ENCODE results near the gene NANOS2.
"Not testable (repeated sequence)": the region's sequence is repeated elsewhere in the genome, so short reads cannot be mapped to it uniquely, and the experiment has no call there.

Gene NANOS2

DNA sequence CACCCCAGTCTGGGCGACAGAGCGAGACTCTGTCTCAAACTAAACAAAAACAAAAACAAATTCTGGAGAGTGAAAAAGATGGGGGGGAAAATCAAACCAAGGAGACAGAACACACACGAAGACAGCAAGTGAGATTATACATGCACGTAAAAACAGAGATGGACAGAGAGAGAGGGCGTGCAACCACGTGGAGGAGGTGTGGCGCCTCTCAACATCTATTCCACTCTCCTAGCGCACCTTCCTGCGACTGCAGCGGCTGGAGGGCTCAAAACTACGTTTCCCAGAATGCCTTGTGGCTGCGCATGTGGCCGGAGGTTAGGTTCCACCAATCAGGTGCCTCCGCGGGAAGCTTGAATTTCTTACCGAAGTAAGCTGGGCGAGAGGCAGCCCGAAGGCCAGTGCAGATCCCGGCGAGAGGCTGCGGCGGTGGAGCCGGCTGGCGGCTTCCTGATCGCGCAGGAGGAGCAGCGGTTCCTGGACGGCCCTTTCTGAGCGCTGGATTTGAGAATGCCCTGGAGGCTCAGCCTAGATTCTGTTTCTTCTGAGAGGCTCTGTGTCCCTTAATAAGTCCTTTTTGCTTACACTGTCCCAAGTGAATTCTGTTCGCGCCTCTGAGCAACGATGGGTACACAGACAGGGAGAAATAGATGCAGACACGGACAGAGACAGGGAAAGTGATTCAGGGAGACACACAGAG is 13.1 kb upstream of the NANOS2 start:
- DNase-seq, result peak; percentile 88

GRCh38 chr19:45924891-45925447 is 10.4 kb upstream of the NANOS2 start:
- DNase-seq, result no peak

GRCh38 chr19:45922281-45922680 is 7.7 kb upstream of the NANOS2 start:
- no peak for DNase-seq

- no peak for DNase-seq
Observed at GRCh38 chr19:45920458-45920857, 5.9 kb upstream of the NANOS2 start.

DNA sequence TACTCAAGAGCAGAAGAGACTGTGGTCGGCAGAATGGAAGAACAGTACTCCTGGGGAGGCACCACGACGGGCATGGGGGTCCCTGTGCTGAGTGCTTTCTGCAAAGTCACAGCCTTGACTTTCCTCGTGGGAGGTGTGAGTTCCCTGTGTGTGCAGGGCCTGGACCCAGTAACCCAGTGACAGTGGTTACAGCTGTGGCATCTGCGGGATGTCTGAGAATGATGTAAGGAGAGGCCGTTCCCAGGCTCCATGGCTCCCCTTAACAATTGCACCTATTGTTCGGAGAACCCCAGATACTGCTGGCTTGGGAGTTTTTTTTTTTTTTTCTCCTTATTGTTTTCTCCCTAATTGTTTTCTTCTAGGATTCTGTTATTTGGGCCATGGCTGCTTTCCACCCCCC is 5.1 kb upstream of the NANOS2 start:
- DNase-seq, result no peak

DNA sequence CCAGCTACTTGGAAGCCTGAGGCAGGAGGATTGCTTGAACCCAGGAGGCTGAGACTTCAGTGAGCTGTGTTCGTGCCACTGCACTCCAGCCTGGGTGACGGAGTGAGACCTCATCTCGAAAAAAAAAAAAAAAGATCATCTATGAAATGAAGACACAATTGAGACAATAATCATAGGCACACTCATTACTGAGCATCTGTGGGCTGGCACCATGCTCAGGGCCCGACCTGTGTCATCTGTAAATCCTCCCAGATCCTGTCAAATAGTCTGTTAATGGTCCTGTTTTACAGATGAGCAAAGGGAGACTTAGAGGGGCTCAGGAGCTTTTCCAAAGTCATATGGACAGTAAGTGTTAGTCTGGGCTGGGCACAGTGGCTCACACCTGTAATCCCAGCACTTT is 4.1 kb upstream of the NANOS2 start:
- DNase-seq, result no peak

DNA sequence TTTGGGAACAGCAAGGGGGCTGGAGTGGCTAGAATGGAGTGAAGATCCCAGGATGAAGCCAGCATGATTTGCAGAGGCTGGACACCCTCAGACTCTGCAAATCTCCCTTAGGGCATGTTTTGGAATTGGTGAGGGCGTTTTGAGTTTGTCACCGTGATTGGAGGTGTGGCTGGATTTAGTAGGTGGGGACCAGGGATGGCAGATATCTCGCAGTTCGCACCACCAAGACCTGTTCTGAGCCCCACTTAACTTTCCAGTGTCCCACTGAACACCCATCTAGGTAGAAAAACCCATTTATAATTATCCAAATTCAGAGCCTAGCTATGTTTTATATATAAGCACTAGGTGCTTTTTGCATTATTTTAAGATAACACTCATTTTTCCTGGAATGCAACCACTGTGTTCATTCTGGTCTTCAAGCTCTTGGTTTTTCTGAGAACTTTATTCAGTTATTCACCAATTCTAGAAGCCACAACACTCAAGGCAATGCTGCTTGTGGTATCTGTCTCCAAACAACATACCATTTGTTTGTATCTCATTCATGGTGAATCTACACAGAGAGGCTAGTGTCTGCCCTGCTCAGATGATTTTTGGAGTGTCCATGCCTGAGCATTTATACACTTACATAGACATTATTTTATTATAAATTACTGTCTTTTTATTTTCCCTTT is 3.0 kb upstream of the NANOS2 start:
- no peak for DNase-seq

GRCh38 chr19:45911291-45911690 is 3.3 kb downstream of the NANOS2 start:
- no peak for DNase-seq

DNA sequence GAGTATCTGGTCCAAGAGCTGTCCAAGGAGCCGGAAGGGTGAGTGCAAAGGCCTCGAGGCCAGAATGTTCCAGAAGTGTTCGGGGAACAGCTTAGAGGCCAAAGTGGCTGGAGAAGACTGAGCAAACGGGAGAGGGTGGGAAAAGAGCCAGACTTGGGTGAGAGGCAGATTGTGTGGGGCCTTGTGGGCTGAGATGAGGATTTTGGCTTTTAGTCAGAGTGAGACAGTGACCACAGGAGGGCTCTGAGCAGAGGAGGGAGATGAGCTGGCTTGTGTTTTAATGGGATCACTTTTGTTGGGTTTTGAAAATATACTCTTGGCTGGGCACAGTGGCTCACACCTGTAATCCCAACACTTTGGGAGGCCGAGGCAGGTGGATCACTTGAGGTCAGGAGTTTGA is 5.6 kb downstream of the NANOS2 start:
- DNase-seq, result no peak

- DNase-seq, result no peak
Observed at GRCh38 chr19:45906221-45906620, 8.4 kb downstream of the NANOS2 start.

DNA sequence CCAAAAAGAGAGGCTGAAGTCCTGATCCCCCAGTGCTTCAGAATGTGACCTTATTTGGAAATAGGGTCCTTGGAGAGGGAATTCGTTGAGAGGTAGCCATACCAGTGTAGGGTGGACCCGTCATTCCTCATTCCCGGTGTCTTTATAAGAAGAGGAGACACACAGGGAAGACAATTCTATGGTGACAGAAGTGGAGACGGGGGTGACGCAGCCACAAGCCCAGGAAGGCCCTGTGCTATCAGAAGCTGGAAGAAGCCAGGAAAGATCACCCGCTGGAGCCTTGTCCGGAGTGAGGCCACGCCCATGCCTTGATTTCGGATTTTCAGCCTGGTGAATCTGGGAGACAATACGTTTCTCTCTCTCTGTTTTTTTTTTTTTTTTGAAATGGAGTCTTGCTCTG is 9.6 kb downstream of the NANOS2 start:
- DNase-seq, result no peak

DNA sequence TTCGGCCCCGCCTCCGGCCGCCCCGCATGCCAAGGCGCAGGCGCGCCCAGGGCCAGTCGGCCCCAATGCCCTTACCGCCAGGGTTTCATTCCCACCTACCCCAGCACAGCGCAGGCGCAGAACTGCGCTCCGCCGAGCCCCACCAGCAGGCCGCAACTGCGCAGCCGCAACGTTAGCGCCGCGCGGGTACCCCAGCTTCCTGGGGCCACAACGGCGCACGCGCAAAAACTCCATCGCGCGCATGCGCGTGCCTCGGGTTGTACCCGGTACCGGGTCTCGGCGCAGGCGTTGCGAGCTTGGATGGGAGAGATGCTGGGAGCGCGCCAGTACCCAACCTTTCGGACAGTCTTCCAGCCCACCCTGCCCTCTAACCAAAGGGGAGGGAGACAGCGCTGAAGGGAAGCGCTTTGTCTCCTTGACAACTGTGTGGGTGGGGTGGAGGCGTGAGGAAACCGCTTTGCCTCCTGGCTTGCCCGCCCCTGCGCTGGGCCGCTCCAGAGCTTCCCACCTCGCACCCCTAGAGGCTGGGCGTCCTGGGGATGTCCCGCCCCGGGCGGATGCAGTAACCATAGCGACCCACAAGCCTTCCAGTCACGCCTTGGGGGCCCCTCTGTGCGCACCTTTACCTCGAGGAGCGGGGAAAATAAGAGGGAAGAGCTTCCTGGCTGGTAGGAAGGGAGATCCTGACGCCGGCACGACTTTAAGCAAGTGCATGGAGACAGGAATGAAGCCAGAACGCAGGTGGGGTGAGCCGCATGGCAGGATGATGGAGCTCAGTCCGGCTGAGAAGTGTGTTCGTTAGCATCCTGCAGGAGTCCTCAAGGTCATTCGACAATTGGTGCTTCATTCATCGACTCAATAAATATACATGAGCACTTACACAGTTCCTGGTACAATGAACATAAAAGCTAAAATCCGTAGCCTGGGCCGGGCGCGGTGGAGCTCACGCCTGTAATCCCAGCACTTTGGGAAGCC is 11.6 kb downstream of the NANOS2 start:
- peak; percentile 99 for DNase-seq

GRCh38 chr19:45901912-45902650 is 12.5 kb downstream of the NANOS2 start, which contains the start of gene MYPOP:
Gene MYPOP (minus strand): TSS chr19:45902613. CDS start chr19:45901773, 840 bp downstream.
- no peak for DNase-seq

GRCh38 chr19:45901432-45901911 is 13.1 kb downstream of the NANOS2 start:
- DNase-seq, result no peak

DNA sequence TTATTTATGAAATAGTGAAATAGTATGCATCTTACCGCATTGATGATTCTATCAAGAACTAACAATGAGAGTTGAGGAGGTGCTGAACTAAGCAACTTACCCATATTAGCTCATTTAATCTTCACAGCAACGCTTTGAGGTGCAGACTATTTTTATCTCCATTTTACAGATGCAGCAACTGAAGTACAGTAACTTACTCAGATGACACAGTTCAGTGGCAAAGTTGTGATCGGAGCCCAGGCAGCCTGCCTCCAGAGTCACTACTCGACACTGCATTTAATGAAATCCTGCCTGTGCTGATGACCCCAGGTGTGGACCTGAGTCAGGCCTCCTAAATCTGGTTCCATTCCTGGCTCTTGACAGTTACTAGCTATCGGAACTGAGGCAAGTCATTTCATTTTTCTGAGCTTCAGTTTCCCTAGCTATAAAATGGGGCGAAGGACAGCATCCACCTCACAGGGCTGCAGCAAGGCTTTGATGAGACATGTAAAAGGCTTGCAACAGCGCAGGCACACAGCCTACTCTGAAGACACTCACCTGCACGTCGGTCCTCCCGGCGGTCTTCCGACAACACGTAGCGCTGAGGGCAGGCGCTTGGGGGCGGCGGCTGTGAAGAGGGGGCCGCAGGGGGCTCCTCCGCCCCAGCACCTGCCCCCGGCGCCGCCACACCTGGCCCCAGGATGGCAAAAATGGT is 13.7 kb downstream of the NANOS2 start:
- no peak for DNase-seq

DNA sequence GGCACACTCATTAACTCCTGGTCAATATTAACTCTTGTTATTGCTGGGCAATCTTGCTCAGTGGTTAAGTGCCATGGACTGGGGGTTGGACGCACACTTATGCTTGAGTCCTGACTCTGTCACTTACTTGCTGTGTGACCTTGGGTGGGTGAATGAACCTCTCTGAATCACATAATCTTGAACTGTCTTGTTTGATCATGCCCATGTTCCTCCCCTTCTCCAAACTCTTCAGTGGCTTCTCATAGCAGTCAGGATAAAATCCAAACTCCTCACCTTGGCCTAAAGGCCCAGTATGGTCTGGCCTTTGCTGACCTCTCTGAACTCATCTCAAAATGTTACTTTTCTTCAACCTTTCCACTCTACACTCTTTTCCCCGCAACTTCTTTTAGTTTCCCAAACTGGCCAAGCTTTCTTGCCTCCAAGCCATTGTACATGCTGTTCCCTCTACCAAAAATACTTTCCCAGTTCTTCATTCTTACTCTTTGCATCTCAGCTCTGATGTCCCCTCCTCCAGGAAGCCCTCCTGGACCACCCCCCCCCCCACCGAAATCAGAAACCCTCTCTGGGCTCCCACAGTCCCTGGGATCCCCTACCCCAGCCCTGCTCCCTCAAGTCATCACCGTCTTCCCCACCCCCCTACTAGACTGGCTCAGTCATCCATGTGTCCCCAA is 14.5 kb downstream of the NANOS2 start:
- DNase-seq, result no peak

DNA sequence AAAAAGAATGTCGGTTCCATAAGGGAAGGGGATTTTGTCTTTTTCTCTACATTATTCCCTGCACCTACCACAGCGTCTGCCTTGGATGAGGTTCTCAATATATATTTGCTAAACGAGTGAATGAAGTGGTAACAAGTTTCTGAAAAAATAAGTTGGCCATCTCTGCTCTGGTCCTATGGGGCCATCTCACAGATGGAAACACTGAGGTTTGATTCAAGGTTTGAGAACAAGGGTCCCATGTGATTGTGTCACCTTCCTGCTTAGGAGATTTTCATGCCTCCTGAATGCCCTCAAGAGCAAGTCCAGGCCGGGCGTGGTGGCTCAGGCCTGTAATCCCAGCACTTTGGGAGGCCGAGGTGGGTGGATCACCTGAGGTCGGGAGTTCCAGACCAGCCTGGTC is 15.3 kb downstream of the NANOS2 start:
- DNase-seq, result no peak

DNA sequence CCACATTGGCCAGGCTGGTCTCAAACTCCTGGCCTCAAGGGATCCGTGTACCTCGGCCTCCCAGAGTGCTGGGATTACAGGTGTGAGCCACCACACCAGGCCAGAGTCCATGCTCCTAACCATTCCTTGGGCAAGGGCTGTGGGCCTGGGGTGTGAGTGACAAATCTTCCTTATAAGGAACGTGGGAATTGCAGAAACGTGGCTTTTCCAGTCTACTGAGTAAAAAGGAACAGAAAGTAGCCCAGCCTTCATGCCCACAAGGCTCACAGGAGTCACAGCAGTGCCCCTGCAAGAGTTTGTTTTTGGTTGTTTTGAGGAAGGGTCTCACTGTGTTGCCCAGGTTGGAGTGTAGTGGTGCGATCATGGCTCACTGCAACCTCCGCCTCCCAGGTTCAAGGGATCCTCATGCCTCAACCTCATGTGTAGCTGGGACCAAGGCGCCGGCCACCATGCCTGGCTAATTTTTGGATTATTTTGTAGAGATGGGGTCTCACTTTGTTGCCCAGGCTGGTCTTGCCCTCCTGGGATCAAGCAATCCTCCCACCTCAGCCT is 17.2 kb downstream of the NANOS2 start:
- DNase-seq, result no peak

DNA sequence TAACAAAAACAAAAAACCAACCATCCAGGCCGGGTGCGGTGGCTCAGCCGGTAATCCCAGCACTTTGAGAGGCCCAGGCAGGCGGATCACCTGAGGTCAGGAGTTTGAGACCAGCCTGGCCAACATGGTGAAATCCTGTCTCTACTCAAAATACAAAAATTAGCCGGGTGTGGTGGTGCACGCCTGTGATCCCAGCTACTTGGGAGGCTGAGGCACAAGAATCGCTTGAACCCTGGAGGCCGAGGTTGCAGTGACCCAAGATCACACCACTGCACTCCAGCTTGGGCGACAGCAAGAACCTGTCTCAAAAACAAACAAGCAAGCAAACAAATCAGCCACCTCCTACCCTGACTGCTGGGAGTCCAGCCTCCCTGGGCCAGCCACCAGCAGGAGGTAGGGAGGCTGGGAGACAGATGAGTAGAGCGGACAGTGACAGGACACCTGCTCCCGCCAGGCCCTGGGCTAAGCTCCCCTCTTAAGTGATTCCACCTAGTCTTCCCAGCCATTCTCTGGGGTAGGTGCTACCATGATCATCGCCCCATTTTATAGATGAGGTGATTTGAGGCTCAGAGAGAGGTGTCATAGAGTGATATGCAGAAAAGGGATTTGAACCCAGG is 18.5 kb downstream of the NANOS2 start:
- DNase-seq, result not testable (repeated sequence)

DNA sequence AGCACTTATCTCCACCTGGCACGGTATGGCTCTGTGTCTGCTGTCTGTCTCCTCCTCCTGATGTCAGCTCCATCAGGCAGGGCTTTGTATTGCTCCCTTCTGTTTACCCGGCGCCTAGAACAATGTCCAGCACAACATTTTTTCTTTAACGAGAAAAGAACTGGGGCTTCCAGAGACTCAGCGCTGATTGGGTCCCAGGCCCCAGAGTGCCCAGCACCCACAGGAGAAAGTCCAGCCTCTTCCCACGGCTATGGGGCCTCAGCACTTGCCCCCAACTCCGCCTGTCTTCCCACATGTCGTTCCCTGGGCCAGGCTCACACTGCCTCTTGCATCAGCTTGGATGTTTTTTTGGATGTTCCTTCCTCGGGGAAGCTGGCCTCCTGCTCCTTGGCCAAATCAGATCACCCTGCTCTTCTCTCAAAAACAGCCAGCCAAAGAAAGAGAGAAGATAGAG is 19.0 kb downstream of the NANOS2 start:
- DNase-seq, result no peak
